SU-DHL-6 (cell line): ENCODE results near the gene STIL.

ENCODE experiments used
- H2AFZ ChIP-seq: fragments of 200-600 bp; sonication (generic); 2 replicates; pipeline ENCODE4 v1.6.1; 2014; ENCODE audit warnings: low read depth, mild to moderate bottlenecking, moderate library complexity, mixed read lengths, antibody characterized with exemption, low read length; ENCODE audit not compliant: severe bottlenecking
- H3F3A ChIP-seq: fragments of 200-600 bp; shearing (Covaris generic); 2 replicates; pipeline ENCODE4 v1.6.0; 2016; ENCODE audit warnings: antibody characterized with exemption, mild to moderate bottlenecking; ENCODE audit not compliant: insufficient read depth
- H3K27ac ChIP-seq: fragments of 200-600 bp; sonication (generic); 2 replicates; pipeline ENCODE4 v1.5.1; 2016; ENCODE audit warnings: low read depth, mild to moderate bottlenecking, low read length, moderate library complexity, mixed read lengths
- H3K27me3 ChIP-seq: fragments of 200-600 bp; sonication (generic), shearing (Covaris generic); 2 replicates; pipeline ENCODE4 v1.6.0; 2014; ENCODE audit warnings: mild to moderate bottlenecking, low read length
- H3K36me3 ChIP-seq: fragments of 200-600 bp; sonication (generic); 2 replicates; pipeline ENCODE4 v1.6.1; 2014; ENCODE audit warnings: mild to moderate bottlenecking, low read length, mixed read lengths
- H3K4me2 ChIP-seq: fragments of 300-600, 200-600 bp; shearing (Covaris generic), sonication (generic); 2 replicates; pipeline ENCODE4 v1.6.0; 2014; ENCODE audit warnings: low read length, low read depth, mild to moderate bottlenecking; ENCODE audit not compliant: poor library complexity, severe bottlenecking
- H3K4me3 ChIP-seq: fragments of 200-600 bp; sonication (generic); 2 replicates; pipeline ENCODE4 v1.5.1; 2014; ENCODE audit warnings: antibody characterized with exemption, low read length, mild to moderate bottlenecking, mixed read lengths; ENCODE audit not compliant: insufficient read depth, poor library complexity, severe bottlenecking
- H3K79me2 ChIP-seq: fragments of 200-600 bp; sonication (generic); 2 replicates; pipeline ENCODE4 v1.6.1; 2014; ENCODE audit warnings: mild to moderate bottlenecking, low read length, moderate library complexity; ENCODE audit not compliant: insufficient read depth
- H3K9ac ChIP-seq: fragments of 200-600 bp; sonication (generic); 2 replicates; pipeline ENCODE4 v1.7.0; 2014; ENCODE audit warnings: mild to moderate bottlenecking, low read length
- H3K9me2 ChIP-seq: fragments of 200-600 bp; sonication (generic); replicated peaks from 2 replicates; pipeline ENCODE4 v1.6.1; 2014; ENCODE audit warnings: low read length; ENCODE audit not compliant: insufficient read depth
- H3K9me3 ChIP-seq: fragments of 200-600 bp; sonication (generic); 2 replicates; pipeline ENCODE4 v1.6.1; 2014; ENCODE audit warnings: low read length, mixed read lengths; ENCODE audit not compliant: insufficient read depth
- H4K20me1 ChIP-seq: fragments of 200-600 bp; sonication (generic); 2 replicates; pipeline ENCODE4 v1.6.1; 2014; ENCODE audit warnings: low read depth, mild to moderate bottlenecking, antibody characterized with exemption, low read length, moderate library complexity, mixed read lengths
- EZH2phosphoT487 ChIP-seq: fragments of 200-600 bp; sonication (generic), shearing (Covaris generic); conservative IDR thresholded peaks from 2 replicates; pipeline ENCODE4 v1.6.1; 2018; ENCODE audit warnings: mild to moderate bottlenecking, antibody characterized with exemption, low read length, moderate library complexity, mixed read lengths
- TF ChIP-seq, protein P1 (sequence below): fragments of 200-600 bp; sonication (generic); IDR thresholded peaks from one replicate; pipeline ENCODE4 v1.5.1; 2017; ENCODE audit warnings: antibody characterized with exemption, mild to moderate bottlenecking, low read length, moderate library complexity; ENCODE audit not compliant: insufficient read depth, poor library complexity, severe bottlenecking

The STIL gene

DNA sequence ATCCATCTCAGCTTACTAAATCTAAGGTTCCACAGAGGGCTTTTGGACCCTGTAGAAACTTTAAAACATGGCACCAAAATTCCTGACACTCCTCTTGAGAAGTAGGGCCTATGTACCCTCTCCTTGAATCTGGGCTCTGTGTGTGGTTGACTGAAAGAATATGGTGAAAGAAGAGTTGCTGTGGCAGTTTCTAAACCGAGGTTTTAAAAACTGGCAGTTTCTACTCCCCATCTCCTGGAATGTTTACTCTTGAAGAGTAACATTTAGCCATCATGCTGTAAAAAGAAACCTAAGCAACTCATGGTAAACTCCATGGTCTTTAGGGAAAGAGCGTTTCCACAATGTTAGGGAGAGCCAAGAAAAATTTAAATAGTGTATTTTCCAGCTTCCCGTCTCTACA, 15.0 kb upstream of the STIL start:
- Histone ChIP-seq H3K36me3 (no peaks in the 10 kb centered on the region), H3K27ac (no peak overlapping the region), H3K9ac (no peak overlapping the region), H3K4me3 (no peak overlapping the region), H4K20me1 (no peaks in the 10 kb centered on the region), H3K9me3 (no peaks in the 10 kb centered on the region), H2AFZ (no peak overlapping the region), H3K9me2 (no peaks in the 10 kb centered on the region), H3K4me2 (no peak overlapping the region), H3K79me2 (no peaks in the 10 kb centered on the region), H3K27me3 (no peaks in the 10 kb centered on the region), H3F3A (peaks cover 4% of the 10 kb centered on the region)
- TF ChIP-seq EZH2phosphoT487 = no peak
- TF ChIP-seq, protein P1, sequence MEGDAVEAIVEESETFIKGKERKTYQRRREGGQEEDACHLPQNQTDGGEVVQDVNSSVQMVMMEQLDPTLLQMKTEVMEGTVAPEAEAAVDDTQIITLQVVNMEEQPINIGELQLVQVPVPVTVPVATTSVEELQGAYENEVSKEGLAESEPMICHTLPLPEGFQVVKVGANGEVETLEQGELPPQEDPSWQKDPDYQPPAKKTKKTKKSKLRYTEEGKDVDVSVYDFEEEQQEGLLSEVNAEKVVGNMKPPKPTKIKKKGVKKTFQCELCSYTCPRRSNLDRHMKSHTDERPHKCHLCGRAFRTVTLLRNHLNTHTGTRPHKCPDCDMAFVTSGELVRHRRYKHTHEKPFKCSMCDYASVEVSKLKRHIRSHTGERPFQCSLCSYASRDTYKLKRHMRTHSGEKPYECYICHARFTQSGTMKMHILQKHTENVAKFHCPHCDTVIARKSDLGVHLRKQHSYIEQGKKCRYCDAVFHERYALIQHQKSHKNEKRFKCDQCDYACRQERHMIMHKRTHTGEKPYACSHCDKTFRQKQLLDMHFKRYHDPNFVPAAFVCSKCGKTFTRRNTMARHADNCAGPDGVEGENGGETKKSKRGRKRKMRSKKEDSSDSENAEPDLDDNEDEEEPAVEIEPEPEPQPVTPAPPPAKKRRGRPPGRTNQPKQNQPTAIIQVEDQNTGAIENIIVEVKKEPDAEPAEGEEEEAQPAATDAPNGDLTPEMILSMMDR = no peak

DNA sequence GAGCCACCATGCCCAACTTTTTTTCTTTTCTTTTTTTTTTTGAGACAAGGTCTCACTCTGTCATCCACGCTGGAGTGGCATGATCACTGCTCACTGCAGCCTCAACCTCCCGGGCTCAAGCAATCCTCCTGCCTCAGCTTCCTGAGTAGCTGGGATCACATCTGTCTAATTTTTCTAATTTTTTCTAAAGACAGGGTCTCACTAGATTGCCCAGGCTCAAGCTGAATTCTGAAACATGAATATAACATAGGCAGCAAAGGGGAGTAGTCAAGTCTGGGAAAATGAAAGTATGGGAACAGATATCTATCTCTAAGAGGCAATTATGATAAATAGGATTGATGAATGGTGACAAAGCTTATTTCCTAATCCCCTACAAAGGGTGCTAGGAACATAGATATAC, 12.3 kb upstream of the STIL start:
- H3K79me2 ChIP-seq = no peaks in the 10 kb centered on the region
- H3K4me3 ChIP-seq = no peak overlapping the region
- TF ChIP-seq, protein P1 = no peak
- no peak for TF ChIP-seq EZH2phosphoT487
- H3K9ac ChIP-seq = no peak overlapping the region
- H2AFZ ChIP-seq = no peak overlapping the region
- no peaks in the 10 kb centered on the region for H3F3A ChIP-seq
- no peaks in the 10 kb centered on the region for H3K27me3 ChIP-seq
- no peaks in the 10 kb centered on the region for H3K9me2 ChIP-seq
- H4K20me1 ChIP-seq = no peaks in the 10 kb centered on the region
- H3K36me3 ChIP-seq = no peaks in the 10 kb centered on the region
- H3K9me3 ChIP-seq = no peaks in the 10 kb centered on the region
- H3K27ac ChIP-seq = no peak overlapping the region
- H3K4me2 ChIP-seq = no peak overlapping the region

DNA sequence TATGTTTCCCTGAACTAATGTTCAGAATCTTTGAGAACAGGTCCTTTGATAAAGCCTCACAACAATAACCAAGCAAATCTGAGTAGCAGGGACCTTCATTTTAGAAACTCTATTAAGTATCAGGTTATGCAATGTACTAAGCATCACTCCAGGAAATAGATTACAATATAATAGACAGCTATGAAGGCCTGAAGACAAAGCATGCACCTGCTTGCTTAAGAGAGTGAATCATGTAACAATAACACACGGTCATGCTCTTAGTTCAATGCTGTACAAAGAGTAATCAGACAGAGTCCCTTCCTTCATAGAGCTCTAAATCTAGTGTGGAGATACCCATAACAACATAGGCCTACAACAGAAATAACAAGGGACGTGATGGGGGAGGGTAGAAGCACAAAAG, 11.6 kb upstream of the STIL start:
- Histone ChIP-seq H3K9me2 (no peaks in the 10 kb centered on the region), H3F3A (no peaks in the 10 kb centered on the region), H3K4me2 (no peak overlapping the region), H3K9me3 (no peaks in the 10 kb centered on the region), H3K27me3 (no peaks in the 10 kb centered on the region), H3K9ac (no peak overlapping the region), H3K4me3 (no peak overlapping the region), H2AFZ (no peak overlapping the region), H3K27ac (no peak overlapping the region), H3K36me3 (no peaks in the 10 kb centered on the region), H3K79me2 (no peaks in the 10 kb centered on the region), H4K20me1 (no peaks in the 10 kb centered on the region)
- TF ChIP-seq, protein P1 = no peak
- TF ChIP-seq EZH2phosphoT487 = no peak
